CD14-positive monocyte (primary cell): ENCODE results near the gene LDLRAD4. TPM values are rescaled to one million over a fixed set of nuclear protein-coding genes. Genes with fewer than 3 reads are reported as not detected.

Source experiments
- DNase-seq, 3 donors: peaks; one replicate each; pipeline ENCODE4 v3.0.0-alpha.2; 2011 to 2022
- H2AFZ ChIP-seq: 2 replicates; pipeline ENCODE4 v1.6.0; 2012; ENCODE audit warnings: mild to moderate bottlenecking, low read depth, low read length, inconsistent platforms; ENCODE audit not compliant: insufficient read depth, poor library complexity, severe bottlenecking
- H3K27ac ChIP-seq, 2 donors: 1 replicate in 1 of 2; 2 replicates in 1 of 2; pipeline ENCODE4 v1.5.1; 2012 to 2013; ENCODE audit warnings: low read length in 2 of 2, control low read depth in 1 of 2, inconsistent platforms in 1 of 2, low read depth in 1 of 2, mild to moderate bottlenecking in 1 of 2
- H3K27me3 ChIP-seq, 2 donors: one replicate each; pipeline versions ENCODE4 v1.6.0 to v1.6.1; 2011 to 2013; ENCODE audit warnings: low read length in 2 of 2; ENCODE audit not compliant: control insufficient read depth in 2 of 2, insufficient read depth in 2 of 2
- H3K36me3 ChIP-seq, 2 donors: replicated peaks in 1 of 2; 1 replicate in 1 of 2; 2 replicates in 1 of 2; pipeline versions ENCODE4 v1.5.1 to v1.6.1; 2012 to 2013; ENCODE audit warnings: low read length in 2 of 2, control low read depth in 1 of 2, inconsistent platforms in 1 of 2, mild to moderate bottlenecking in 1 of 2; ENCODE audit not compliant: insufficient read depth in 2 of 2, control insufficient read depth in 1 of 2
- H3K4me1 ChIP-seq, 2 donors: 1 replicate in 1 of 2; 2 replicates in 1 of 2; pipeline versions ENCODE4 v1.5.1 to v1.6.1; 2012 to 2013; ENCODE audit warnings: low read length in 2 of 2, control low read depth in 1 of 2, inconsistent platforms in 1 of 2, mild to moderate bottlenecking in 1 of 2, moderate library complexity in 1 of 2; ENCODE audit not compliant: insufficient read depth in 2 of 2, control insufficient read depth in 1 of 2
- H3K4me2 ChIP-seq: replicated peaks from 2 replicates; pipeline ENCODE3; 2012; ENCODE audit warnings: low read length, moderate library complexity, mild to moderate bottlenecking; ENCODE audit not compliant: poor library complexity, severe bottlenecking; ENCODE audit errors: extremely low read depth
- H3K4me3 ChIP-seq, 3 experiments: fragments of 200-600 bp in 1 of 3; sonication (generic) in 1 of 3; replicated peaks in 1 of 3; 1 replicate in 2 of 3; 2 replicates in 1 of 3; pipeline ENCODE4 v1.5.1; 2011 to 2013; ENCODE audit warnings: low read length in 3 of 3, mild to moderate bottlenecking in 3 of 3, control low read depth in 2 of 3, low read depth in 2 of 3, inconsistent platforms in 1 of 3, moderate library complexity in 1 of 3
- H3K79me2 ChIP-seq: 2 replicates; pipeline ENCODE4 v1.6.0; 2012; ENCODE audit warnings: mild to moderate bottlenecking, control low read depth, inconsistent platforms, low read length, moderate library complexity; ENCODE audit not compliant: insufficient read depth
- H3K9ac ChIP-seq: 2 replicates; pipeline ENCODE4 v1.6.0; 2017; ENCODE audit warnings: low read length, mild to moderate bottlenecking; ENCODE audit not compliant: insufficient read depth, poor library complexity, severe bottlenecking
- H3K9me3 ChIP-seq, 2 donors: replicated peaks in 1 of 2; 1 replicate in 1 of 2; 2 replicates in 1 of 2; pipeline versions ENCODE4 v1.5.1 to v1.6.1; 2012 to 2013; ENCODE audit warnings: low read length in 2 of 2, control low read depth in 1 of 2; ENCODE audit not compliant: control insufficient read depth in 1 of 2, insufficient read depth in 1 of 2
- H4K20me1 ChIP-seq: 2 replicates; pipeline ENCODE4 v1.6.0; 2012; ENCODE audit warnings: mild to moderate bottlenecking, low read length, control low read depth, moderate library complexity; ENCODE audit not compliant: insufficient read depth
- H3K27ac Mint-ChIP-seq, 7 donors: one replicate each; pipeline ENCODE4 v1.8.0; 2020; ENCODE audit warnings: mild to moderate bottlenecking in 7 of 7, mixed read lengths in 7 of 7, moderate library complexity in 6 of 7, inconsistent platforms in 2 of 7
- H3K27me3 Mint-ChIP-seq, 3 donors: one replicate each; pipeline ENCODE4 v1.8.0; 2021 to 2022; ENCODE audit warnings: low read depth in 3 of 3, mild to moderate bottlenecking in 3 of 3, mixed read lengths in 3 of 3, moderate library complexity in 3 of 3, inconsistent platforms in 1 of 3
- H3K36me3 Mint-ChIP-seq, 2 donors: one replicate each; pipeline ENCODE4 v1.8.0; 2020; ENCODE audit warnings: mixed read lengths in 2 of 2, inconsistent platforms in 1 of 2, mild to moderate bottlenecking in 1 of 2
- H3K4me1 Mint-ChIP-seq: one replicate; pipeline ENCODE4 v1.8.0; 2020; ENCODE audit warnings: mild to moderate bottlenecking, mixed read lengths
- H3K4me3 Mint-ChIP-seq, 2 donors: one replicate each; pipeline ENCODE4 v1.8.0; 2020; ENCODE audit warnings: mild to moderate bottlenecking in 2 of 2, mixed read lengths in 2 of 2, moderate library complexity in 1 of 2
- H3K9me3 Mint-ChIP-seq, 7 donors: one replicate each; pipeline ENCODE4 v1.8.0; 2020 to 2022; ENCODE audit warnings: mixed read lengths in 7 of 7, mild to moderate bottlenecking in 6 of 7, moderate library complexity in 6 of 7, inconsistent platforms in 2 of 7
- WGBS: methylation state at CpG from one replicate; pipeline ENCODE4 v1.1.5; 2013; ENCODE audit warnings: missing lambda C conversion rate; ENCODE audit not compliant: insufficient coverage; 5-methylcytosine and 5-hydroxymethylcytosine counted together
- intact Hi-C, 2 donors: fragments of 100-400 bp; cut with micrococcal nuclease; formaldehyde crosslinking; loops; one replicate each; pipeline versions ENCODE4 v1.15.0 to v1.15.1; 2023
- polyA plus RNA-seq, 3 donors: library from polyadenylated mRNA; depleted of rRNA in 1 of 3; unstranded in 2 of 3; stranded (reverse) in 1 of 3; fragments of 300-500 nt in 2 of 3; fragments of >200 nt in 1 of 3; fragmentation: Illumina TruSeq in 2 of 3; gene quantifications; 1 replicate in 2 of 3; 2 replicates in 1 of 3; pipeline ENCODE4 v1.2.3, GENCODE V29; 2012 to 2021
- TF ChIP-seq, protein P1 (sequence below): fragments of 200-600 bp; IDR thresholded peaks from one replicate; pipeline ENCODE4 v1.8.0; 2022; ENCODE audit warnings: antibody characterized with exemption, mild to moderate bottlenecking

Gene LDLRAD4
- polyA plus RNA-seq, 3 donors, result 13.5 to 15.4 (median 13.8) TPM

DNA sequence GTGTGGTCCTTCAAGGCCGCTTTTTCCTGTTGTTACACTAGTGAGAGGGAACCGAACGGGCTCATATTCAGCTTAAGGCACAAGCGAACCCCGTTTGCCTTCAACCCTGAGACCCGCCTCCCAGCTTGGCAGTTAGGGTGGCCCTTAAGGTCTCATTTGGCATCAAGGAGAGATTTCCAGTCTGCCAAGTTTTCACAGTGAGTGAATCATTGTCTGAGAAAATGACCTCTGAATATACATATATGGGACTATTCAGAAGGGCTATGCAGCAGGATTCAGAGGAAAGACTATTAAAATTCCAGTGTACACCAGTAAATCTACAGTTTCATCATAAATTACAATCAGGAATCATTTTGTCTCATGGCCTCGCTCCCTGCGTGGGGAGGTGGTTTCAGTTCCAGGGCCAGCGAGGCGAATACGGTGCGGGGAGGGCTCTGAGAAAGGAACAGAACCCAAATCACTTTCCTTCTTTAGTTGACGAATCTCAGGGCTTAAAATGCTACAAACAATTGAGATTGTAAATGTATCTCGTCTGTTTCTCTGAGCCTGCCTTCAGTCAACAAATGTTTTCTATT is 276.4 kb downstream of the LDLRAD4 start:
- H3K4me1 ChIP-seq, result no peaks in the 10 kb centered on the region
- Mint-ChIP-seq H3K27ac (no peak overlapping the region), H3K4me1 (peaks cover 6% of the 10 kb centered on the region), H3K4me3 (no peak overlapping the region), H3K36me3 (peaks cover 52 to 54% of the 10 kb centered on the region in 2 donors), H3K27me3 (peaks cover 0 to 2% (median 0%) of the 10 kb centered on the region in 3 donors), H3K9me3 (peaks cover 17 to 30% (median 25%) of the 10 kb centered on the region in 7 donors)
- peaks cover 7% of the 10 kb centered on the region for H4K20me1 ChIP-seq
- no peaks in the 10 kb centered on the region for H3K27me3 ChIP-seq
- DNase-seq, result no peak
- 85% methylated on average over 10 of the region's 14 CpGs for WGBS
- H3K36me3 ChIP-seq, result peaks cover 17 to 46% of the 10 kb centered on the region in 2 donors
- intact Hi-C loops, result no loop called here
- H3K79me2 ChIP-seq, result no peaks in the 10 kb centered on the region
- H3K27ac ChIP-seq, result no peak overlapping the region
- H3K9ac ChIP-seq, result no peak overlapping the region
- TF ChIP-seq, protein P1, sequence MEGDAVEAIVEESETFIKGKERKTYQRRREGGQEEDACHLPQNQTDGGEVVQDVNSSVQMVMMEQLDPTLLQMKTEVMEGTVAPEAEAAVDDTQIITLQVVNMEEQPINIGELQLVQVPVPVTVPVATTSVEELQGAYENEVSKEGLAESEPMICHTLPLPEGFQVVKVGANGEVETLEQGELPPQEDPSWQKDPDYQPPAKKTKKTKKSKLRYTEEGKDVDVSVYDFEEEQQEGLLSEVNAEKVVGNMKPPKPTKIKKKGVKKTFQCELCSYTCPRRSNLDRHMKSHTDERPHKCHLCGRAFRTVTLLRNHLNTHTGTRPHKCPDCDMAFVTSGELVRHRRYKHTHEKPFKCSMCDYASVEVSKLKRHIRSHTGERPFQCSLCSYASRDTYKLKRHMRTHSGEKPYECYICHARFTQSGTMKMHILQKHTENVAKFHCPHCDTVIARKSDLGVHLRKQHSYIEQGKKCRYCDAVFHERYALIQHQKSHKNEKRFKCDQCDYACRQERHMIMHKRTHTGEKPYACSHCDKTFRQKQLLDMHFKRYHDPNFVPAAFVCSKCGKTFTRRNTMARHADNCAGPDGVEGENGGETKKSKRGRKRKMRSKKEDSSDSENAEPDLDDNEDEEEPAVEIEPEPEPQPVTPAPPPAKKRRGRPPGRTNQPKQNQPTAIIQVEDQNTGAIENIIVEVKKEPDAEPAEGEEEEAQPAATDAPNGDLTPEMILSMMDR, result no peak
- peaks cover 26 to 27% of the 10 kb centered on the region in 2 donors for H3K9me3 ChIP-seq
- H2AFZ ChIP-seq, result no peak overlapping the region
- H3K4me2 ChIP-seq, result no peak overlapping the region
- H3K4me3 ChIP-seq, result no peak overlapping the region

DNA sequence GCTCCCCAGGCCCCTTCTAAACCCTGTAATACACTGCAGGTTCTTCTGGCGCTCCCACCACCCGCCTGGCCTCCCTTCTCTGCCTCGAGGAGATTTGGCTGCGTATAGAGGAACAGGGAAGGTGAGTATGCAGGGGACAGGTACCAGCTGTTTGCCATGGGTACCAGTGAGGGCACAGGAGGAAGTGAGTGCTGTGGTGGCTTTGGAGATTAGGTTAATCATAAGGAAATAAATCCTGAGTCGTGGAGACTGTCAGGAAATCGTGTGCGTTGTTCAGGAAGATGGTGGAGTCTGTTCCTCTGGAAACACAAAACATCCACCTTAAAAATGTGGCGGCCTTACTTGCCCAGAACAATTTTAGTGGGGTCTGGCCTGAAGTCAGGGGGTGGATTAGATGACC is 277.4 kb downstream of the LDLRAD4 start:
- intact Hi-C loops, result no loop called here
- Mint-ChIP-seq H3K4me1 (peaks cover 6% of the 10 kb centered on the region), H3K9me3 (peaks cover 17 to 30% (median 25%) of the 10 kb centered on the region in 7 donors), H3K36me3 (peaks cover 45 to 49% of the 10 kb centered on the region in 2 donors), H3K27me3 (peaks cover 0 to 3% (median 0%) of the 10 kb centered on the region in 3 donors), H3K27ac (no peak overlapping the region), H3K4me3 (no peak overlapping the region)
- Histone ChIP-seq H3K4me1 (no peaks in the 10 kb centered on the region), H3K4me2 (no peak overlapping the region), H4K20me1 (peaks cover 7% of the 10 kb centered on the region), H2AFZ (no peak overlapping the region), H3K27ac (no peak overlapping the region), H3K9ac (no peak overlapping the region), H3K27me3 (no peaks in the 10 kb centered on the region), H3K36me3 (peaks cover 14 to 39% of the 10 kb centered on the region in 2 donors), H3K9me3 (peaks cover 26 to 27% of the 10 kb centered on the region in 2 donors), H3K4me3 (no peak overlapping the region), H3K79me2 (no peaks in the 10 kb centered on the region)
- DNase-seq, result no peak
- TF ChIP-seq, protein P1, result no peak
- 79% methylated on average over 4 of the region's 8 CpGs for WGBS
